DMS 273 treated with DMSO at 0.1 percent for 48 hours (cell line): Measurements from ENCODE around the gene IL11RA.
A peak's percentile ranks its signal among the peaks of the same experiment; 100 is the strongest.
"Not testable (repeated sequence)": the region's sequence is repeated elsewhere in the genome, so short reads cannot be mapped to it uniquely, and the experiment has no call there.

Experiments
- DNase-seq: peaks from one replicate; lab custom pipeline; 2025; lab: John Stamatoyannopoulos, UW

Gene IL11RA

DNA sequence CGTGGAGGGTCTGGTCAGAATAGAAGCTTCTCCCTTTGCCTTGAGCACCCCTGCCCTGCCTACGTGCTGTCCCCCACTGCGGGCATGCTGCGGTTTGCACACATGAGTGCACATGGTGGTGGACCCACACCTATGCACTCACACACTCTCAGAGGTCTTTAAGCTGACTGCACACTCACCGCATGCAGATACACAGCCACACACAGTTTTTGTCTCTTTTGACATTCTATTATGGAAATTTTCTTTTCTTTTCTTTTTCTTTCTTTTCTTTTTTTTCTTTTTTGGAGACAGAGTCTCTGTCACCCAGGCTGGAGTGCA is 22.5 kb upstream of the IL11RA start:
- DNase-seq = no peak

DNA sequence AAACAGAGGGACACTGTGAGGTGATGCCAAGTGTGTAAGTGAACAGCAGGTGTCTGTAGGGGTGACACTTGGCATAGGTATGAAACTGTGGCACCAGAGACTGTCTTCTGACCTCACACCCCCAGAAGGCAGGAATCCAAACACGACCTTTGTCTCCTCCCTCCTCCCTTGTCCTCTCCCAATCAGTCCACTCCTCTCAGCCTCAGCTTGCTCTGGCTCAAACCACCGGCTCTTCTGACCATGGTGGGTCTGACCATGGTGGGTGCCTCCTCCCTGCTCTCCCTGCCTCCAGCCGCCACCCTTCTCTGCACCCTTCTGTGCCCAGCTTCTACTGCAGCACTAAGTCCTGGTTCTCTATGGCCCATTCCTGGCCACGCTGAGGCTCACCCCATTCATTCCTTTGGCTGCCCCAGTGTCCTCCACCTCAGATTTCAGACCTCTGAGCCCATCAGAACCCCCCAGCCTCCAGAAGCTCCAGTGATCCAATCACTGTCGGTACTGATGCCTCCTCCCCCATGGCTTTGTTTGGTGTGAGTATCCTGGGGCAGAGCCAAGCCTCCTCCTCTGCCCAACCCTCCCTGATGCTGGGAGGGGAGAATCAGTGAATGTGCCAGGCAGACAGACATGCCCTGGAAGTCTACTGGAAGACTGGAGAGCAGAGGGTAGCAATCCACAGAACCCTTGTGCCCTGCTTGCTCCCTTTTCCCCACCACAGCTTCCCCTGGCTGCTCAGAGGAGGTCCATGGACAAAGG is 21.4 kb upstream of the IL11RA start:
- DNase-seq = no peak

- DNase-seq = no peak
Observed at GRCh38 chr9:34633166-34633565, 18.8 kb upstream of the IL11RA start.

GRCh38 chr9:34633851-34634550 is 18.0 kb upstream of the IL11RA start:
- peak; percentile 34 for DNase-seq

- DNase-seq = no peak
Observed at GRCh38 chr9:34634551-34635248, 17.3 kb upstream of the IL11RA start.

DNA sequence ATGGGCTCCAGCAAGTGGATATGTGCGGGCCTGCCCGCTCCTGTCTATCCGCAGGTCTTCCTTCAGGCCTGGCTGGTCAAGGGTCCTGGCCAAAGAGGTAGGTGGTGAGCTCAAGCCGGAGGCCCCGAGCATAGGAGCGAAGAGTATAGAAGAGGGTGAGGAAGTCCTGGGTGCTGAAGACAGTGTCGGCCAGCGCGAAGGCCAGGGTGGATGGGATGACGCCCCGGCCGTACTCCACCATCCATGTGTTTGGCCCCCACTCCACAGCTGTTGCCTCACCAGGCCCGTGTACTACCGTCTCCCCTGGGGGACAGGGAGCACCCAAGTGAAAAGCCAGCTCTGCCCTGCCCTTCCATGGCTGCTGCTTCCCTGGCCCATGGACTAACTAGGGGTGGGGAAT is 16.4 kb upstream of the IL11RA start:
- DNase-seq = no peak

DNA sequence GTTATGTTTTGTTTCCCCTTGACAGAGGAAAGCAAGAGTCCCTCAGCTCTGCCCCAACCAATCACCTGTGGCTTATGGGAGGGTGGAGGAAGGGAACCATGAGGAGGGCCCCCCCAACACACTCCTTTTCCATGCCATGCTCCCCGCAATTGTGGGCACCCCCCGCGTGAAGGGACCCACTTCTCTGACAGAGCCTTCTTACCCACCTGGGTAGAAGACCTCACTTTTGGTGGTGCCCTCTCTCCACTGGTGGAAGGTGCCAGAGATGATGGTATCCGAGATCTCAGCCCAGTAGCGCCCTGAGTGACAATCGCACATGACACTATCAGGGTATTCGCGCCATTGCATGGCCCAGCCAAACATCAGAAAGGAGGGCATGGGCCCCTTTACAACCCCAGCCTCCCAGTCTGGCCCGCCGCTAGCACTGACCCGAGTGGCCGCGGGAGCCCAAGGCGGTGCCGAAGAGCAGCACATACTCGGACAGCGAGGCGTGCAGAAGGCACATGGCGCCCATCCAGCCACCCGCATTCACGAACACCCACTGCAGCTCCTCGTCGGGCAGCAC is 15.1 kb upstream of the IL11RA start:
- no peak for DNase-seq

DNA sequence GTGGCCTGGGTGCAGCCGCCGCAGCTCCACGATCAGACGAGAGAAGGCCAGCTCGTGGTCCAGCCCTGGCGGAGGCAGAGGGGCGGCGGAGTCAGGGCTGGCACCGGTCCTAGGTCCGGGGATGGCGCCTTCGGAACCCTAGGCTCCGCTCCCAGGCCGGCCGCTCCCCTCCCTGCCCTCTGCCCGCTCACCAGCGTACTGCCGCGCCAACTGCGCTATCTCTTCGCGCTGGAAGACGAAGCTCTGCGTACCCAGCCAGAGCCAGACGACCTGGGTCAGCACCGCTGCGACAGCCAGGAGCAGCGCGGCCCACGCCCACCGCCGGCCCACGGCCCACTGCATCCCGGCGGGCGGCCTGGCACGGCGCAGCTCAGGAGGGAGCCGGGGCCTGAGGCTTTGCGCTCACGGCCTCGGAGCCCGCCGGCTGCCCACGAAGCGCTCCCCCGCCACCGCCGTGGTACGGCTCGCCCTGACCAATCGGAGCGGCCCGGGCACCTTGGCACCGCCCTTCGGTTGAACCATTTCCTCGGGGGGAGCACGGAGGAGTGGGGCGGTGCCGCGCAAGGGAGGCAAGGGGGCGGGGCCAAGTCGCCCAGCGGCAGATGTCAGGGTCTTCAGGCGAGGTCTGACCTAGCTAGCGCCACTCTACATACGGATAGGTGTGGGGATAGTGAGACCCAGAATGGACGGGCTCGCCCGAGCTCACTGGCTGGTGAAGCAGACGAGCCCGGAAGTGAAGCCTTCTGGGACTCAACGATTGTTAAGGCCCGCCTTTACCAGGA is 14.4 kb upstream of the IL11RA start, which contains the start of gene SIGMAR1:
TSS of gene SIGMAR1 (minus strand) at position 432 of the 782 bp plus-strand sequence. CDS start at position 342, 90 bp downstream.
- DNase-seq = peak; percentile 76

DNA sequence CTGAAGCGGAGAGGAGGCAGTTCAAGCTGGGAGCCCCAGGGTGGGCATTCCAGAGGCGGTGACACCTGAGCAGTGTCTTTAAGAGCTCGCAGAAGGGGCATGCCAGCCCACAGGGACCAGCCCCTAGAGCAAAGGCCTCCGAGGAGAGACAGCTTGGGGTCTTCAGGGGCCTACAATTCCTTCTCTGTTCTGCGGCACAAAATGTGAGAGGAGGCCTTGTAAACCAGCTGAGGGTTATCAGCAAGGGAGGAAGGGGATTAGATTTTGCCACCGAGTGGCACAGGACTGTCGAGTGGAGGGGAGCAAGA is 13.9 kb upstream of the IL11RA start:
- no peak for DNase-seq

GRCh38 chr9:34639322-34639721 is 12.7 kb upstream of the IL11RA start:
- DNase-seq = not testable (repeated sequence)

DNA sequence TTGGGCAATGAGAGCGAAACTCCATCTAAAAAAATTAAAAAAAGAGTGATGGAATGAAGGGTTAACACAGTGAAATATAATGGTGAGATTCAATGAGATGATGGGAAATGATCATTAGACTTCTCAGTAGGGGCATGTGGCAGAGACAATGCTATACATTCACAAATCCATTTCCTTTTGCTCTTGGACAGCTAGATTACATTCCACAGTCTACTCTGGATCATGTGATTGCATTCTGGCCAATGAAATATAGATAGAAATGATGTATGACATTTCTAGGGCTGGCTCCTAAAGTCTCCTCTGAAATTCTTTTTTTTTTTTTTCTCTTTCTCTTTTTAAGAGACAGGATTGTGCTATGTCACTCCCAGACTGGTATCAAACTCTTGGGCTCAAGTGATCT is 9.3 kb upstream of the IL11RA start:
- DNase-seq = no peak

DNA sequence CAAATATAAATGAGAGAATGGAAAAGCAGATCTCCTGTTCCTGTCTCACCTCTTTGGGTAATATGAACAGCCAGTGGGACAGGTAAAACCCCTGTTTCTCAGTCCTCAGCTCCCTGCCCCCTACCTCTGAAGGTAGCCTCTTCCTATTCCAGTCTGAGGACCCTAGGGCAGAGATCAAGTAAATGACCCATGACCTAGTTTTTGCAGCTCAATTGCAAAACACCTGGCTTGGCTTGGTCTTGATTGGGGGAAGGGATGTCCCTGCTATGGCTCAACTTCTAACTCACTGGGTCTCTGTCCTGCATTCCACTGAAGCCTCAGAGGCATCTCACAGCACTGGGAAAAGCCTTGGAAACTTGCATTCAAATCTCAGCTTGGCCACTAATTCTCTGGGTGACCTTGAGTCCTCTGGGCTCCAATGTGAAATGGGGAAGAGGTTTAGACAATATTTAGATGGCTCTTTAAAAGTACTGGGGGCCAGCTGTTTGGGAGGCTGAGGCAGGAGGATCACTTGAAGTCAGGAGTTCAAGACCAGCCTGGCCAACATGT is 7.1 kb upstream of the IL11RA start:
- DNase-seq = no peak

- DNase-seq = peak; percentile 69
Observed at GRCh38 chr9:34646211-34647083, 5.5 kb upstream of the IL11RA start, which contains the start of gene GALT. Gene GALT, plus strand, starts transcription at chr9:34646675. Its CDS starts 30 bp downstream, at chr9:34646705.

DNA sequence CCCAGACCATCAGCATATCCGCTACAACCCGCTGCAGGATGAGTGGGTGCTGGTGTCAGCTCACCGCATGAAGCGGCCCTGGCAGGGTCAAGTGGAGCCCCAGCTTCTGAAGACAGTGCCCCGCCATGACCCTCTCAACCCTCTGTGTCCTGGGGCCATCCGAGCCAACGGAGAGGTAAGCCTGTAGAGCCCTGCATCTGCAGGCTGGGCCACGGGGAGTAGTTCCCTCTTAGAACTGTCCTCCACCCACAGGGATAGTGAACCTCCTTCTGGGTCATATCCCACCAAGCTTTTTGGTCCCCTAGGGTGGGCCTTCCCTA is 4.9 kb upstream of the IL11RA start:
- DNase-seq = no peak

GRCh38 chr9:34647651-34648050 is 4.3 kb upstream of the IL11RA start:
- no peak for DNase-seq

DNA sequence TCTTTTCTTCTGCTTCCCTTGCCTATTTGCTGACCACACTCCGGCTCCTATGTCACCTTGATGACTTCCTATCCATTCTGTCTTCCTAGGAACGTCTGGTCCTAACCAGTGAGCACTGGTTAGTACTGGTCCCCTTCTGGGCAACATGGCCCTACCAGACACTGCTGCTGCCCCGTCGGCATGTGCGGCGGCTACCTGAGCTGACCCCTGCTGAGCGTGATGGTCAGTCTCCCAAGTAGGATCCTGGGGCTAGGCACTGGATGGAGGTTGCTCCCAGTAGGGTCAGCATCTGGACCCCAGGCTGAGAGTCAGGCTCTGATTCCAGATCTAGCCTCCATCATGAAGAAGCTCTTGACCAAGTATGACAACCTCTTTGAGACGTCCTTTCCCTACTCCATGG is 3.3 kb upstream of the IL11RA start:
- DNase-seq = no peak

- DNase-seq = no peak
Observed at GRCh38 chr9:34650816-34651215, 1.2 kb upstream of the IL11RA start.

DNA sequence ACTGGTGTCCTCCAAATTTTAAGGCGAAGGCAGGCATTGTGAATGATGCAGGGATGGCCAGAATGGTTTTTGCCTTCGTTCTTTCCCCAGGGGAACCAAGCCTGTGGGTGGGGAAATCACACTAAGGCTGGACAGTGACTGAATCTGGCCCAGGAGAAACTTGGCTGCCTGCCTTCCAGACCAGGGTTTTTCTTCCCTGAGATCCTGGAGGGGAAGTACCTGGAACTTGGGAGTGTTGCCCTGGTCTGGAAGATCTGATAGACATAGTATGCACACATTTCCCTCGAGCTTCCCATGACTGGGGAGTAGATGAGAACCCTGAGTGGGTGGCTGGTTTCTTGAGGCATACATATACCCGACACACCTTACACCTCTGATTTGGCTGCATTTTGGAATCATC is 664 bp upstream of the IL11RA start:
- DNase-seq = no peak

GRCh38 chr9:34652602-34653000 is 616 bp downstream of the IL11RA start:
- no peak for DNase-seq

DNA sequence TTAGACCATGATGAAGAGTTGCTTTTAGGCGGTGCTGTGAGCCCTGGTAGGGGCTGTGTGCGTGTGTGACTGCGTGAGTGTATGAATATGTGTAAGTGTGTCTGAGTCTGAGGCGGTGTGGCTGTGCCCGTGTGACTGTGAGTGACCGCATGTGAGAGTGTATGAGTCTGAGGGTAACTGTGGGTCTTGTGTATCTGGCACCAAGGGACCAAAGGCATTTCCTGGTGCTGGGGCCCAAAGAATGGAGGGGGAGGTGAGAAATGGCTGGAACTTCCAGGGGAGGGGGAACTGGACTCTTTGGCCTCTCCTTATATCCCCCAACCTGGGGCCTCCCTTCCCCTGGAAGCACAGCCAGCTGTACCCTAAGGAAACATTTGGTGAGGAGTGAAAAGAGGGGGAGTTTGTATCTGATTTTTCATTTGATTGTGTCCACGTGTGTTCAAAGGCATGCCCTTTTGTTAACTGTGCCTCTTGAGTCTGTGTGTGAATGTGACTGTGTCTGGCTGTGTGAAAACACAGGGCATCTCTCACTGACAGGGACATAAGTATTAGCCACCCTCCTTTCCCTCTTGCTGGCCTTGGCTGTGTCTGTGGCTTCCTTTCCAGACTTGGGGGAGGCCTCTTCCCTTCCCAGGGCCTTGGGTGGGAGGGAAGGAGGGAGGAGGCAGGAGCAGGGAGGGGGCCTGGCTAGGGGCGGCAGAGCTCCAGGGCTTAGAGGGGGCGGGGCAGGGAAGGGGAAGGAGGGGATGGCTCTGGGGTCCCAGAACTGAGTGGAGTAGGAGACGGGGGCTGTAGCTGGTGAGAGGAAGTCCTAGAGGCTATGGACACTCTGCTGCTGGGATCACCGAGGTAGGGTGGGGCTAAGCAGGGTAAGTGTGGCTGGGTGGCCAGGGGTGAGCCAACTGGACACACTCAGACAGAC is 1.4 kb downstream of the IL11RA start:
- DNase-seq = no peak
